Prostate gland (tissue), 2 donors: ENCODE results near the gene DHCR7.

ENCODE experiments used
- CTCF ChIP-seq, 4 experiments: fragments of 200-600 bp in 2 of 4; fragments of 450-650 bp in 2 of 4; sonication (generic) in 2 of 4; IDR thresholded peaks; 1 replicate in 3 of 4; 2 replicates in 1 of 4; pipeline ENCODE4 v1.5.1; 2016 to 2019; ENCODE audit warnings: antibody characterized with exemption in 4 of 4, mild to moderate bottlenecking in 2 of 4, moderate library complexity in 2 of 4
- POLR2A ChIP-seq: fragments of 450-650 bp; IDR thresholded peaks from one replicate; pipeline ENCODE4 v1.6.1; 2016; ENCODE audit warnings: antibody characterized with exemption, mild to moderate bottlenecking
- POLR2AphosphoS5 ChIP-seq: sonication (generic); formaldehyde crosslinking; IDR thresholded peaks from one replicate; pipeline ENCODE4 v1.6.1; 2017; ENCODE audit warnings: antibody characterized with exemption

- TF ChIP-seq CTCF (IDR thresholded peaks at IDR 0.05) (no peak), POLR2A (no peak), POLR2AphosphoS5 (no peak)
Observed at GRCh38 chr11:71384561-71384960, 63.6 kb downstream of the DHCR7 start.
